Nephron (organoid): Measurements from ENCODE around the gene SIGLEC11.

Experiments used
- H3K27ac Mint-ChIP-seq, 3 experiments: 2 replicates each; pipeline ENCODE4 v1.8.0; 2020; ENCODE audit warnings: mixed read lengths in 3 of 3, mild to moderate bottlenecking in 2 of 3, moderate library complexity in 1 of 3
- H3K27me3 Mint-ChIP-seq: 2 replicates; pipeline ENCODE4 v1.8.0; 2021; ENCODE audit warnings: low read depth, mild to moderate bottlenecking, moderate library complexity, mixed read lengths
- H3K36me3 Mint-ChIP-seq: 2 replicates; pipeline ENCODE4 v1.8.0; 2020; ENCODE audit warnings: low read depth, mixed read lengths
- H3K4me1 Mint-ChIP-seq: 2 replicates; pipeline ENCODE4 v1.8.0; 2020; ENCODE audit warnings: mixed read lengths
- H3K4me3 Mint-ChIP-seq, 3 experiments: 2 replicates each; pipeline ENCODE4 v1.8.0; 2020; ENCODE audit warnings: mild to moderate bottlenecking in 3 of 3, mixed read lengths in 3 of 3, moderate library complexity in 2 of 3
- H3K9me3 Mint-ChIP-seq: 2 replicates; pipeline ENCODE4 v1.8.0; 2020; ENCODE audit warnings: mixed read lengths
- CTCF ChIP-seq, 3 experiments: fragments of 200-600 bp; sonication (generic); IDR thresholded peaks; one replicate each; pipeline ENCODE4 v1.5.0; 2021; ENCODE audit warnings: antibody characterized with exemption in 3 of 3; ENCODE audit not compliant: unreplicated experiment in 3 of 3

Gene SIGLEC11

GRCh38 chr19:49940482-49940791 is 20.5 kb downstream of the SIGLEC11 start:
- H3K27me3 Mint-ChIP-seq: no peaks in the 10 kb centered on the region
- peaks cover 2% of the 10 kb centered on the region for H3K9me3 Mint-ChIP-seq
- no peak for TF ChIP-seq CTCF (IDR thresholded peaks at IDR 0.05; ENCODE audit: unreplicated experiment in 3 of 3)
- peak overlapping the region in 1 of 3 experiments; percentile 21 for H3K27ac Mint-ChIP-seq
- H3K4me3 Mint-ChIP-seq: no peak overlapping the region
- H3K36me3 Mint-ChIP-seq: no peaks in the 10 kb centered on the region
- H3K4me1 Mint-ChIP-seq: no peaks in the 10 kb centered on the region

- H3K4me1 Mint-ChIP-seq: no peaks in the 10 kb centered on the region
- H3K9me3 Mint-ChIP-seq: no peaks in the 10 kb centered on the region
- no peaks in the 10 kb centered on the region for H3K36me3 Mint-ChIP-seq
- no peak for TF ChIP-seq CTCF (IDR thresholded peaks at IDR 0.05; ENCODE audit: unreplicated experiment in 3 of 3)
- H3K27me3 Mint-ChIP-seq: no peaks in the 10 kb centered on the region
- peak overlapping the region in 1 of 3 experiments; percentile 16 for H3K4me3 Mint-ChIP-seq
- no peak overlapping the region for H3K27ac Mint-ChIP-seq
These were observed 21.1 kb downstream of the SIGLEC11 start for GRCh38 chr19:49939721-49940481.

GRCh38 chr19:49938662-49939061 is 22.3 kb downstream of the SIGLEC11 start:
- H3K4me3 Mint-ChIP-seq: no peak overlapping the region
- no peaks in the 10 kb centered on the region for H3K4me1 Mint-ChIP-seq
- TF ChIP-seq CTCF (IDR thresholded peaks at IDR 0.05; ENCODE audit: unreplicated experiment in 3 of 3): no peak
- no peaks in the 10 kb centered on the region for H3K9me3 Mint-ChIP-seq
- no peaks in the 10 kb centered on the region for H3K27me3 Mint-ChIP-seq
- peaks cover 1% of the 10 kb centered on the region for H3K36me3 Mint-ChIP-seq
- H3K27ac Mint-ChIP-seq: no peak overlapping the region

GRCh38 chr19:49937750-49938381 is 23.1 kb downstream of the SIGLEC11 start:
- H3K27me3 Mint-ChIP-seq: no peaks in the 10 kb centered on the region

GRCh38 chr19:49936549-49936948 is 24.4 kb downstream of the SIGLEC11 start:
- H3K4me1 Mint-ChIP-seq: no peaks in the 10 kb centered on the region
- no peak overlapping the region for H3K4me3 Mint-ChIP-seq
- H3K9me3 Mint-ChIP-seq: no peaks in the 10 kb centered on the region
- peaks cover 13% of the 10 kb centered on the region for H3K36me3 Mint-ChIP-seq
- no peak for TF ChIP-seq CTCF (IDR thresholded peaks at IDR 0.05; ENCODE audit: unreplicated experiment in 3 of 3)
- no peaks in the 10 kb centered on the region for H3K27me3 Mint-ChIP-seq
- H3K27ac Mint-ChIP-seq: no peak overlapping the region

More at GRCh38 chr19:49937750-49938381, 23.1 kb downstream of the SIGLEC11 start:
- Mint-ChIP-seq H3K27ac (no peak overlapping the region), H3K9me3 (no peaks in the 10 kb centered on the region), H3K4me1 (no peaks in the 10 kb centered on the region), H3K4me3 (no peak overlapping the region), H3K36me3 (peaks cover 8% of the 10 kb centered on the region)
- TF ChIP-seq CTCF (IDR thresholded peaks at IDR 0.05; ENCODE audit: unreplicated experiment in 3 of 3): peak; percentile 93 to 97 (median 96)

- H3K27ac Mint-ChIP-seq: no peak overlapping the region
- no peaks in the 10 kb centered on the region for H3K9me3 Mint-ChIP-seq
- peaks cover 9% of the 10 kb centered on the region for H3K4me1 Mint-ChIP-seq
- H3K4me3 Mint-ChIP-seq: no peak overlapping the region
- TF ChIP-seq CTCF (IDR thresholded peaks at IDR 0.05; ENCODE audit: unreplicated experiment in 3 of 3): no peak
- H3K36me3 Mint-ChIP-seq: peaks cover 24% of the 10 kb centered on the region
- no peaks in the 10 kb centered on the region for H3K27me3 Mint-ChIP-seq
These were observed 27.3 kb downstream of the SIGLEC11 start for GRCh38 chr19:49933643-49934042.
